Activated naive CD4-positive, alpha-beta T cell (primary cell): ENCODE results near the gene KCNH1.
"Not testable (repeated sequence)": the region's sequence is repeated elsewhere in the genome, so short reads cannot be mapped to it uniquely, and the experiment has no call there.

Experiments used
- DNase-seq, 4 experiments: peaks; one replicate each; lab custom pipeline; 2025; lab: John Stamatoyannopoulos, UW

KCNH1 gene

DNA sequence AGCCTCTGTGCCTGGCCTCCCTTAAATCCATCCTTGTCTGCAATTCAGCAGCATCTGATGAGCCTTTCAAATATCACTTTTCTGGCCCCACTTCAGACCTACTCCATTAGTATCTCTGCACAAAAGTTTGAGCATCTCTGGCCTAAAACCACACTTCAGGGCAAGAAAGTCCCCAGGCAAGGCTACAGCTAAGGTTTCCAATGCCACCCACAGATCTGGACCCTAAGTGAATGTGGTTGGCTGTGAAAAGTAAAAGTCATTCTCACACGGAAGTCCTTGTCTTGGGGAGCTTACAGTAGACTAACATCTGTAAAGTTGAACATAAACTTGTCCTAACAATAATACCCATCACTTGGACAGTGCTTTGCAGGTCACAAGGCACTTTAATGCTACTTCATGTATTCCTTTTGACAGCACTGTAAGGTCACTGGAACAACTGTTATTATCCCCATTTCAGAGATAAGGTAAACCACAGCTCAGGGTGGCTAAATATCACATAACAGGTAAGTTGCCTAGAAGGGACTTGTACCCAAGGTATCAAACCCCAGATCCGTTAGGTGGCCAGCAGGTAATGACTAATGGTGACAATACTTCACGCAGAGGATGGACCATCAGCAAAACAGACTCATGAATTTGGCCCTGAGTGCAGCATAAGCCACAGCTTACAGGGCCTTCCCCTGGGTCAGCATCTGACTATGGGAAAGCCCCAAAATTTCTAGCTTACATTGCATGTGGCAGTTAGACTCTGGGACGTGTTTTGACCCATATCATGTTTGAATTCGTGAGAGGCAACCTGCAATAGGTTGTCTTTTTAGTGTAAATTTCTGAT lies 449.3 kb downstream of the KCNH1 start:
- no peak for DNase-seq

DNA sequence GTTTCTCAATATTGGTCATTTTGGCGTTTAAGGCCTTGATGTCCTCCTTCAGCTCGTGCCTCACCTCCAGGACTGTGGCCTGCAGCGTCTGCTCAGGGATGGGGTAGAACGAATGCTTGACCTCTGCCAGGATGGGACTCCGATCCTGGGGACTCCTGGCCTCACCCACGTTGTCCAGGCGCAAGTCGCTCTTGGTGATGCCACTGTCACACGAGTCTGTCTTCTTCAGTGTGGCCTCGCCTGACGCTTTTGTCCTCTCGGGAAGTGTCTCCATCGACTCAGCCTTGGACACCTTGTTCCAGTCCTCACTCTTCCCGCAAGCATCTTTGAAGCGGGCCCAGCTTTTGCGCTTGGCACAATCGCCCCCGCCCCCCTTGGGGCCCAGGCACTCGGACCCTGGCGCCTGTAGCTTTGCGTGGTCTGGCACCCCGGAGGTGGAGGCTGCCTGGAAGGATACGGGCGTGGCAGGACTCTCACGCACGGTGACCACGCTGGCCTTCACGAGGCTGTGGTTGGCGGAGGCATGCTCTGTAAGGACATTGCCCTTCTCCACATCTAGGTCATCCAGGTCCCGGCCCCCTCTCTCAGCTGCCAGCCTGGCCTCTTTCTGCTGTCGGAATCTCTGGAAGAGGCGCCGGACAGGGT lies 450.4 kb downstream of the KCNH1 start:
- DNase-seq, result no peak

DNA sequence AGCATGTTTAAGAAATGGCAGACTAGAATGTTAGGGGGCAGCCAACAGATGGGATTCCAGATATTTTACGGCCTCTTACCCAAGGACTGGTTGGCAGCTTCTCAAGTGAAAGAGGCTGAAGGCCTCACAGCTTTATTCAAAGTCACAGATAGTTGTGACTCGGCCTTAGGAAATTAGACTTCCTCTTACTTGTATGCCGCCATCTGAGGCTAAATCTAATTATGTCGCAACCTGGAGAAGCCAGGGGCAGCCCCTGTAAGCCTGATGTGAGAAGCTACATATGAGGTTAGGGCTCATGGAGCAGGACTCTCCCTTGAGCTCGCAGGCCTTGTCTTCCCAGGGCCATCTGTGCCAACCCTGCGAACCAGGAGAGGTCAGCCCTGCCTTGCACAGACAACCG lies 452.8 kb downstream of the KCNH1 start:
- DNase-seq, result no peak

DNA sequence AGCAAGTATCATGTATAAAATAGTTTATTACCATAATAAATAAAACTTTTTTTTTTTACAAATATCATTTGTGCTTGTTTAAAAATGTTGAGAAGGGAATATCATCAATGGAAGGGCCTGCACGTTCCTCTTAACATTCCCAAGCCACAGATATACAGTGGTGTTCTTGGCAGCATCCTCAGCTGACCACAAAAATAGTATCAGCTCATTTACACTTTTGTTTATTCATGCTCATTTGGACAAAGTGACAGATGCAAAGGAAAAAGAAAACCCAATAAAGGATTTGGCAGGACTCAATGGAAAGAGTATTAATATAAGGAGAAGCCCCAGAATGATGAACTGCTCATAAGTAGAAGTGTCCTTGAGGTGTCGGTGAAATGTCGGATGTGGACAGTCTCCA lies 455.6 kb downstream of the KCNH1 start:
- DNase-seq, result no peak

DNA sequence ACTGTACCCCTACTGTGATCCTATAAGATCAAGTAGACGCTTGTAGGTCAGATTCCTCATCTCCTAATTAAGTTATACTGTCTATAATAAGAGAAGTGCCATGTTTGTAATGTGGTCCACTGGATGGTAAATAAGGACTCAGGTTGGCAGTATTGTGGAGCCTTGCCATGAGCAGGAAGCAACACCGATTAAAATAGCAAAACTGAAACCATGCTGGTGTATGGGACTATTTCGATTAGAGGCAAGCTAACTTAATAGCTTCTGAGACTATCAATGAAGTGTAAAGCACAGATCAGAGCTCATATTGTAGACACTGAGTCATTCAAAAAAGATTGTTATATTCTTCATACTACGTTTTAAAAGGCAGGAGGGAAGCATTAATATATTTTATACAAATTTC lies 456.4 kb downstream of the KCNH1 start:
- no peak for DNase-seq

DNA sequence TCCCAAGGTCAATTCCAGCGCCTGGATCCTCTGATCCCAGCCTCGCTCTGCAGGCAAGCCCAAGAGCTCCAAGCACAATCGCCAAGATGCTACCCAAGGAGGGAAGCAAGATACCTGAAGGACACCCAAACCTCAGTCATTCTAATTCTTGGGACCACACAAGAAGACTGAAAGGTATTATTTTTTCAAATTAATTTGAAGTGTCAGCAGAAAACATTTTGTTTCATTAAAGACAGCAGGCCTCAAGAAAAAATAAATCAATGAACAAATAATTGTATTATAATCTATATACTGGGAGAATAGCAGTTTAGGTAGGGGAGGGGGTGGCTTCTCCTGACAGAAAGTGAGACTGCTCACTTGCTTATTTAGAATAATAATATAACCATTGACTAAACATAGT lies 457.4 kb downstream of the KCNH1 start:
- DNase-seq, result no peak

DNA sequence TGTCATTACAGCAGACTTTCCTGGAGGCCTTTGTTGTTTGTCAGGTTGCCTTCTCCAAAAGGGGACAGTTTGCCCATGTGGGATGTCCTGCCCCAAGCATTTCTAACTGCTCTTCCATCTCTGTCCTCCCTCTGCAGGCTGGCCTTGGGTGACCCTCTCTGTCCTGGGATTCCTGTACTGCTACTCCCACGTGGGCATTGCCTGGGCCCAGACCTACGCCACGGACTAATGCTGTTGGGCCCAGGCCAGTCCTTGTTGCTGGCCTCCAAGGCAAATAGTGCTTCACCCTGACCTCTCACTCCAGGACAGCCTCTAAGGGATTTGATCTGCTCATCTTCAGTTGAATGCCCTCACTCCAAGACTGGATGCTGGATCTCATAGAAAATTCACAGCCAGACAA lies 459.8 kb downstream of the KCNH1 start:
- no peak for DNase-seq

DNA sequence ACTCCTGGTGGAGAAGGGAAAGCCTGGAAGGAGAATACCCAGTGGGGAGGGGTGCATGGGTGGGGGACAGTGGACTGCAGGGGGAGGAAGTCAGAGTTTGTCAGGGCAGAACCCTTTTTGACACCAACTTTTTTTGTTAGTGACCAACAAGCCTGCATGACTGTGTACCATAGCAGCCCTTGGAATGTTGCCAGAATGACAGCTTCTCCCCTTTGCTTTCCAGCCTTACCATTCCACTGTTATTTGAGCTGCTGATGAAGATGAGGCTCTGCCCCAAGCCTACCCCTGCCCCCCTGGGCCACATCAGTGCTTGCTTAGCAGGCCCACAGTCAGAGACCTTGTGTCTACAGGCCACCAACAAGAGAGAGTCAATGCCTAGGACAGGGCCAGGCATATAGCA lies 464.0 kb downstream of the KCNH1 start:
- DNase-seq, result no peak

DNA sequence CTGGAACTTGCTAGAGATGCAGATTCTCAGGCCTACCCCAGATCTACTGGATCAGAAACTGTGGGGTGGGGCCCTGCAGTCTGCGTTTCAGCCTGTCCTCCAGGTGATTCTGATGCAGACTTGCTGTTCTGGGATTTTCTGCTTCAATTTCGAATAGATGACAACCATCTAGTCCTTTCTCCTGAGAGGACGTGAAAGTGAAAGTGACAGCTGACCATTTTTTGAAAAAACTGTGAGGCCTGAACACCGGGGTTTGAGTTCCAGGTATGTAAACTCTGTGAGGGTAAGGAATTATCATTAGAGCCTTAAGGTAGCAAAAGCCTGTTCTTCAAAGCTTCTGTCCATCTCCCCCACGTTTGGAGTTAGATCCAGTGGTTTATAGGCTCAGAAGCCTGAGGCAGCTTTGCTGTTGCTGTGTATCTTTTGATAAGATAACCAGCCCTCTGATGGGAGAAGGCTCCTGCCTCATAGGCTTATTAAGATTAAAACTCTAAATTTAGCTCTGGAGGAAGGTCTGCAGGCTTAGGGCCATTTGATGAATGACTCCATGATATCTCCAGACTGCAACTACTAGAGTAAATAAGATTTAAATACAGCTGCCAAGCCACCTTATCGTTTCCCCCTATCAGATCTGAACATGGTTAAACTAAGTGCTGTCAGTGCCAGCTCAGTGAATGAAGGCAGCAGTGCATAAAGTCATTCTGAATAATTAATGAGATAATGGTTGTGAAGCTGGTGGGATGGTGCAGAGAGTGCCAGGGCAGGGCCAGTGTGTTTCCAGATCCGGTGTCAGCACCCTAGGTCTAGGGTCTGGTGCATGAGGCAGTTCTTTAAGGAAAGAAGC lies 470.0 kb downstream of the KCNH1 start:
- no peak for DNase-seq

DNA sequence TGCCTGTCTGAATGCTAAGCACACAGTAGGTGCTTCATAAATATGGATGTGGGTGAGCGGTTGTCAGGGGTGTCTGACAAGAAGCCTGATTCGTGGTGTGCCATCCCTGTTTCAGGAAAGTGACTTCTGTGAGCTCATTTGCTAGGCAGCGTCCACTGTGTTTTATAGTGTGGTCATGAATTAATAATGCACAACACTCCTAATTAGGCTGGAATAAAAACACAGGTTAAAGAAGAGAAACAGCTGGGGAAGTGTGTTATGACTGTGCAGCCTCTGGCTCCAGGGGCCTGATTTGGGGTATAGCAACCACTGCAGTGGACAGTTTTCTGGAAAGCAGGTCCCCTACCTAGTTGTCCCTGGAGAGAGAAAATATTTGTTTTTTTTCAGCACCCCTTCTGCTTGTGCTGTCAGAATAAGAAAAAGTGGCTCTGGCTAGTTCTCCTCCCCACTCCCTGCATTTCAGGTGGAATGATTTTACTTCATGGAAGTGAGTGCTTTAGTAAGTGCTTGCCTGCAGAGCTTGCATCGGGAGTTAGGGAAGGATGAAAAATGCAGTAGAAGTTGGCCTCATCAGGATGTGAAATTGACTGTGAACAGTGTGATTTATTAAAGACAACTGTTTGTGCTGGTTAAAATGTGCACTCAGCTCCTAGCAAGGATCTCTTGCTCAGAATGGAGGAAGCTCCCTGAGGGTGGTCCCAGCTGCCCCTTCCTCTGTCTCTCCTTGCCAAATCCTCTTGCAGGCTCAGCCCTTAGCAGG lies 471.5 kb downstream of the KCNH1 start:
- no peak for DNase-seq

DNA sequence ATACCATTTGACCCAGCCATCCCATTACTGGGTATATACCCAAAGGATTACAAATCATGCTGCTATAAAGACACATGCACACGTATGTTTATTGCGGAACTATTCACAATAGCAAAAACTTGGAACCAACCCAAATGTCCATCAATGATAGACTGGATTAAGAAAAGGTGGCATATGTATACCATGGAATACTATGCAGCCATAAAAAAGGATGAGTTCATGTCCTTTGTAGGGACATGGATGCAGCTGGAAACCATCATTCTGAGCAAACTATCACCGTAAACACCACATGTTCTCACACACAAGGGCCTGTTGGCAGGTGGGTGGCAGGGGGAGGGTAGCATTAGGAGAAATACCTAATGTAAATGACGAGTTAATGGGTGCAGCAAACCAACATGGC lies 472.4 kb downstream of the KCNH1 start:
- not testable (repeated sequence) for DNase-seq

DNA sequence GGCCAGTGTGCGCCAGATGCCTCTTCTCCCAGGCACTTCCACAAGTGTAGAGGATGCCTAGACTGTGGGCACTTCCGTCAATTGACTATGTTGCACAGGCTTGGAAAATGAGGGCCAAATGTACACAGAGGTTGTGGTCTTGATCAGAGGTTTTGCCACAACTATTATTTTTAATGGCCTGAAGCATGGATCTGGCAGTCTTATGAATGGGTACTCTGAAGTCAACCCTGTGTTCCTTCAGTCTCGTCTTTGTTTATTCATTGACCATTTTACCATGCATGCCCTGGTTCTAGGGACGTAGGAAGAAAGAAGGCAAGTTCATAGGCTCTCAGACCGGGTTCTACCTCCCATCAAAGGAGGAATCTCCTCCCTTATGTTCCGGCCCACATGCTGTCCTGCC lies 476.1 kb downstream of the KCNH1 start:
- no peak for DNase-seq

DNA sequence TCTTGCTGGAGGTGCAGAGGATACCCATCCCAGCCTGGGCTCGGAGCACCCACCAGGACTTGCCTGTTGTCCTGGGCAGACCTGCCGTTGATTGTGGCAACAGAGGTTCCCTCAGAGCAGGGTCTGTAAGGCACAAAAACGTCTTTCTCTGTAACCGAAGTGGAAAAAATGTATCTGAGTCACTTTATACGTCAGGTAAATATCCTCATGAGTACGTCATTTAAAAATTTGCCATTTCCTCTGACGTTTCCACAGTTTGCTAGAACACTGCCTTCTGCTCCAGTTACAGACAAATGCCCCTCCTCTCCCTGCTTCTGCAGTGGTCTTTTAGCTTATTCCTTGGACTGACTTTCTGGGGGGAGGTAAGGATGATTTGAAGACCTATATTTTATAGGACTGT lies 478.4 kb downstream of the KCNH1 start:
- no peak for DNase-seq

DNA sequence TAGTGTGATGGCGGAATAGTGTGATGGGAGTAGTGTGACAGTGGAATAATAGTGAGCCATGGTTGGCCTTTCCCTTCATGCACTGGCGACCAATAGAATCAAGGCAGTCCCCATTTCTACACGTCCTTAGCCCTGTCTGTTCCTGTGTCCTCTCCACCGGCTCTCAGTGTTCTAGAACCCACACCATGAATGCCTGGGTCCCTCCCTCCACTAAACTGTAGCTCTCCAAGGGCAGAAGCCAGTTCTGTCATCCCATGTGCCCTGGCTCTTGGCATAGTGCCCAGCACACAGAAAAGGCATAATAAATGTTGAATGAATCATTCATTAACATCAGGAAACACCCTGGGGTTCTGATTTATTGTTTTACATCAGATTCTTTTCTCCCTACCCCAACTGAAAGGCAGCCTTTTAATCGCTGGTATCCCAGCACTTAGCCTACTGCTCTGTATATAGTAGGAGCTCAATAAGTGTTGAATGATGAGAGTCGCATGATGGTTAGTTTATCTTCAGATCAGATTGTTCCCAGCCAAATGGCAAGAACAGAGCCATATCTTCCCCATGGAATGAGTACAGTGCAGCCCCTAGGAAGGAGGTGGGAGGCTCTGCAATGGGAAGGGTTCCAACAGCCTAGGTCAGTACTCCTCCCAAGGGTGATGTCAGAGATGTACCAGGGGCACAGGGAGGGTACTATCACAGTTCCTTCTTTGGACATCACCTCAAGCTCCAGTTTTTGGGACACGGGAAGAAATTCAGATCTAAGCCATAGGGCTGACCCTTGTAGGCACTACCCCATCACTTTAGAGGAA lies 479.6 kb downstream of the KCNH1 start:
- DNase-seq, result no peak

DNA sequence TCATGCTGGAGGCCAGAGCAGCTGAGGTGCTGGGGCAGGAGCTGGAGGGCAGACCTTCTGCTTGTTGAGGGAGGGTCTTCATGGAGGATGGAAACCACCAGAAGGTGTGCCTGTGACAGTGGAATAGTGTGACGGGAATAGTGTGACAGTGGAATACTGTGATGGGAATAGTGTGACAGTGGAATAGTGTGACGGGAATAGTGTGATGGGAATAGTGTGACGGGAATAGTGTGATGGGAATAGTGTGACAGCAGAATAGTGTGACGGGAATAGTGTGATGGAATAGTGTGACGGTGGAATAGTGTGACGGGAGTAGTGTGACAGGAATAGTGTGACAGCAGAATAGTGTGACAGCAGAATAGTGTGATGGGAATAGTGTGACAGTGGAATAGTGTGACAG lies 480.2 kb downstream of the KCNH1 start:
- DNase-seq, result no peak

DNA sequence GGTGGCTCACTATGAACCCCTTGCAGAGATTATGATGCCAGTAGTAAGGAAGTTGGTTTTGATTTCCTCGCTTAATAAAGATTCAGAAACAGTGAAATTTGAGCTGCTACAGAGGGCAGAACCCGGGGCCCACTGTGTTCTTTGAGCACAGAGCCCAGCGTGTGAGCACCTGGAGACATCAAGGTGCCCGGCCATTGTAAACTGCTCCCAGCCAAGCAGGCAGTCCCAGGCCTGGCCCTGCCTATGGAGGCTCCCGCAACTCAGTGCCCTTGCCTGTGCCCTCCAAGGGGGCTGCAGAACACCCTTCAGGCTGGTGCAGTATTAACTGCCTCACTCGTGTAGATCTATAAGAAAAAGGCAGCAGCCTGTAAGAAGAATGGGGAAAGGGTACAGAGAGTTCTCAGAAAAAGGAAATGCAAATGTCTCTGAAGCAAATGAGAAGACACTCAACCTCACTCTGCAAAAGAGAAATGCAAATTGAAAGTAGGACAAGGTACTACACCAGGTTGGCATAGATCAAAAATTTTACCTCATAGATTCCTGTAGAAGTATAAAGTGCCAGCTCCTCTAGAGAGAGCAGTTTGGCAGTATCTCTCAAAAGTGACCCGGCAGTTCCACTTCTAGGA lies 481.5 kb downstream of the KCNH1 start:
- no peak for DNase-seq

DNA sequence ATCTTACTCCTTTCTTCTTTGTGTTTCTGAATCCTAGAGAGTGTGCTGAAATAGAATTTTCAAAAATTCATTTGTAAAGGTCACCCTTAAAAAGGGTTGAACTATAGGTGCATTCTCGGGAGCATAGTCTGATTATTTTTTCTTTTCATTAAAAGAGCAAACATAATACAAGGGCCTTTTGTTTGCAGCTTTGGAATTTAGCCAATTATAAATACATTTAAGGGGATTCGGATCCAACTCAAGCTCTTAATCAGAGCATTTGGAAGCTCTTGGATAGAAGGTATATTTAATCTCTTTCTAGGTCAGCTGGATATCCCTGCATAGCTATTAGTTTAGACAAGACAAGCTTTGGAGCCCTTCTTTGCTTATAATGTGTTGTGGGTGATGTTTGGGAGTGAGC lies 483.5 kb downstream of the KCNH1 start:
- DNase-seq, result no peak

DNA sequence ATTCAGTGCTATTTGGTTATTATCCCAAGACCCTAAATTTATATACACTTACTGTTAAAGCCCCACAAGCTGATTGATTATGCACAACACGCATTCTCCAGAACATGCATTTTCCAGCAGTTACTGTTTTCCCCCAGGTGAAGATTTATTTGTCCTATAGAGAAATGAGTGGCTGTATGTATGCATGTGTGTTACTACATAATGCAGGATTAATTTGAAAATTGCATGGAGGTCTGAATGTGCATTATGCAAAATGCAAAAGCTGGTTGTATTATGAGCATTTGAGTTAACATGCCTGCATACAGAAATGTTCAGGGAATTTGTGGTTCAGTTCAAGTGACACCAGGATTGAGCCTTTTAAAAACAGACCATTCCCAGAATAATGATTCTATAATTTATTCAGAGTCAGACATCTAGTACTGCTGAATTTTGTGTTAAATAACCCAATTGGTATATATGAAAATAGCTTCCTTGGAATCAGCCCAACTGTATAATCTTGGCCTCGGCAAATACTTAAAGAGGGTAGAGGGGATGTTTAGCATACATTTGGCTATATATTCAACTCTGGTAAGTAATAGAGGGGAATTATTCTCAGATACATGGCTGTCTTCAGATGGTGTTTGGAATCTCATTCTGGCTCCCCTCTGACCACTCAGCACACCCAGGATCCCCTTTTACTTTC lies 485.2 kb downstream of the KCNH1 start:
- no peak for DNase-seq

DNA sequence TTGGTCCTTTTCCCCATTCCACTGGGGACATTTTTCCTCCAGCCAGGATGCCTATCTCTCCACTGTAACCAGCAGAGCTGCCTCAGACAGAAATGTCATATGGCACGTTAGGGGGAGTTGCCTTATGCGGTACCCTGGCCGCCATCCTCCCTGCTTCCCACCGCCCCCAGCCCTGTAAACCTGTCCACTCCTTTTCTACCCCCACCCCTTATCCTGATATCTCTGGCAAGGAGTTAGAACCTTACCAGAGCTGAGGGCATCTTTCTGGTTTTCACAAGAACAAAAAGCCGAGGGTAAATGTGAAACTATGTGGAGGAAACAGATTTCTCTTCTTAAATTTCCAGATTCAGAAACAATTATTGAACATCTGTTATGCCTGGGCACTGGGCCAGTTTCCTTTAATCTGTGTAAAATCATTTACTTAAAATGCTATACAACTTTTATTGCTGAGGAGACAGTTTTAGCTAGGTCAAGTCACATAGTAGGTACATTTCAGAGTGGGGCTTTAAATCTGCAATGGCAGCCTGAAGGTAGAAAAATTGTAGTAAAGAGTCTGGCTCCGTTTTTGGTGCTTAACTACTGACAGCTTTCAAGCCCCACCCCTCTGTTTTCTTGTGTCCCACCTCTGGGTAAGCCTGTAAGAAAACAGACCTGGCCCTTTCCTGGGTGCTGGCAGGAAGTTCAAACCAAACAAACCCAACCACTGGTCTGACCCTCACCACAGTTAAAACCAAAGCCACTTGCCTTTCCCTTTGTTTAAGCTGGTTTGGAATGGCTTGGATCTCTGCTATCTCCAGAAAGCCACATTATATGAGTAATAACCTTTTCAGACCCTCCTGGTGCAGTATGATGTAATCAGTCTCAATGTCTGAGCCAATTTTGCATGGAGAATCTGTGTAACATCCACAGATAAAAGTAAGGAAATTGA lies 486.3 kb downstream of the KCNH1 start:
- no peak for DNase-seq
